Body of pancreas (tissue), 4 donors: ENCODE results near the gene INTS3.

Experiments
- CTCF ChIP-seq, 7 experiments: fragments of 450-650 bp in 4 of 7; fragments of 200-600 bp in 3 of 7; sonication (generic) in 3 of 7; IDR thresholded peaks; one replicate each; pipeline ENCODE4 v1.5.1; 2016 to 2019; ENCODE audit warnings: antibody characterized with exemption in 7 of 7
- POLR2A ChIP-seq, 3 donors: fragments of 450-650 bp; IDR thresholded peaks; one replicate each; pipeline ENCODE4 v1.6.1; 2016; ENCODE audit warnings: antibody characterized with exemption in 3 of 3, mild to moderate bottlenecking in 2 of 3

- peak in 3 of 7 experiments; percentile 7 to 20 (median 11) for TF ChIP-seq CTCF (IDR thresholded peaks at IDR 0.05)
- TF ChIP-seq POLR2A (IDR thresholded peaks at IDR 0.05): no peak
These were observed 48.3 kb upstream of the INTS3 start for GRCh38 chr1:153679337-153680119.
